Measurements from ENCODE around the gene WNT3. TPM values are rescaled to one million over a fixed set of nuclear protein-coding genes. Genes with fewer than 3 reads are reported as not detected.
A peak's percentile ranks its signal among the peaks of the same experiment; 100 is the strongest.

Gene WNT3
- total and polyA plus RNA-seq, 3 experiments from 2014 or later = not detected

DNA sequence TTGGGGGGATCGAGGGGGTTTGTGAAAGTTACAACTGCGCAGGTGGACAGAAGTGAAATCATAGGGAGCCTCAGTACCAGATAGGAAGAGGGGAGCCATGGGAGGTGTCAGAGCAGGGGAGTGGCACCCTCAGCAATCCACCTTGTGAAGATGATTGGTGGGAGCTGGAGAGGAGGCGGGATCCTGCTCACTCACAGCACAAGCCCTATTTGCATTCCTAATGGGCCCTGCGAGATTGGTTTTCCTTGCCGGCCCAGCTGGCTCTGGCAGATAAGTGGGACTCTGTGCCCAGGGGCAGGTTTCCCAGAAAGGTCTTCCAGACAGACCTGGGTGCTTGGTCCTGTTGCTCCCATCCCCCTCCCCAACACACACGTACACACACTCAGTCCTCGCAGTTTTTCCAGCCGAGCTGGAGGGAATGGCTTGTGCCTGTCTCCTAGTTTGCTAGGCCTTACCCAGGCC is 9.4 kb downstream of the WNT3 start:
- Mint-ChIP-seq H3K27ac (no peak overlapping the region), H3K4me1 (no peaks in the 10 kb centered on the region), H3K9me3 (no peaks in the 10 kb centered on the region), H3K36me3 (no peaks in the 10 kb centered on the region), H3K27me3 (peaks cover 26 to 39% of the 10 kb centered on the region in 2 donors), H3K4me3 (no peak overlapping the region)
- no peak overlapping the region for H3K4me3 ChIP-seq (ENCODE audit: low read length)
- no peaks in the 10 kb centered on the region for H3K9me3 ChIP-seq (ENCODE audit: low read length)
- POLR2A ChIA-PET = no interaction called here
- H3K27me3 ChIP-seq (ENCODE audit: insufficient read depth, low read length, poor library complexity, severe bottlenecking) = peaks cover 10% of the 10 kb centered on the region
- no peaks in the 10 kb centered on the region for H3K36me3 ChIP-seq (ENCODE audit: insufficient read depth, low read length)
- CTCF ChIA-PET = interaction anchor here (1.0 kb wide), 1 partner anchor 15 kb away, joined by 3 read pairs; no protein-coding TSS in a partner anchor
- H3K4me1 ChIP-seq (ENCODE audit: insufficient read depth, low read length) = no peaks in the 10 kb centered on the region
- no peak for DNase-seq
- no peak overlapping the region for H3K27ac ChIP-seq (ENCODE audit: low read depth, low read length)

- no peaks in the 10 kb centered on the region for H3K36me3 ChIP-seq (ENCODE audit: insufficient read depth, low read length)
- H3K27ac Mint-ChIP-seq = no peak overlapping the region
- H3K4me1 ChIP-seq (ENCODE audit: insufficient read depth, low read length) = no peaks in the 10 kb centered on the region
- no peaks in the 10 kb centered on the region for H3K9me3 ChIP-seq (ENCODE audit: low read length)
- peaks cover 10 to 15% of the 10 kb centered on the region in 2 donors for H3K27me3 Mint-ChIP-seq
- CTCF ChIA-PET = interaction anchor here (1.3 kb wide), 1 partner anchor 17 kb away, joined by 3 read pairs; no protein-coding TSS in a partner anchor
- no peaks in the 10 kb centered on the region for H3K36me3 Mint-ChIP-seq
- no peak for DNase-seq
- H3K4me3 ChIP-seq (ENCODE audit: low read length) = no peak overlapping the region
- no peaks in the 10 kb centered on the region for H3K9me3 Mint-ChIP-seq
- H3K4me1 Mint-ChIP-seq = no peaks in the 10 kb centered on the region
- no peak overlapping the region for H3K4me3 Mint-ChIP-seq
- no peak overlapping the region for H3K27ac ChIP-seq (ENCODE audit: low read depth, low read length)
- POLR2A ChIA-PET = no interaction called here
- no peaks in the 10 kb centered on the region for H3K27me3 ChIP-seq (ENCODE audit: insufficient read depth, low read length, poor library complexity, severe bottlenecking)
Measured at GRCh38 chr17:46805771-46806170, 12.7 kb downstream of the WNT3 start.

DNA sequence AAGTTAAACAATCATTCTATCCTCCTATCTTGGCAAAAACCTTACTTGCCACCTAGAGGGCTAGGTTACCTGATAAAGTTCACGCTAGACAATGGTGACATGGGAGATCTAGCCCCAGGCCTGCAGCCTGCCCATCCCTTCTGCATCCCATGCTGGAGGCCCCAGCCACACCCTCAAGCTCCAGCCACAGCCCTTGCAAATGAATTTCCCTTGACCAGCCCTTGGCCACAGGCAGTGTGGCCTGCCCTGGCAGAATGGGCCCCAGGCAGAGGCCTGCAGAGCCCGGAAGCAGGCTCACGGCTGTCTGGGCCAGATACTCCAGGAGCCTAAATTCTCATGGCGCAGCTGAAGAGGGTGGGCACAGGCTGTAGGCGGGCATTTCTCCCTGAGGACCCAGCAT is 14.9 kb downstream of the WNT3 start:
- no peaks in the 10 kb centered on the region for H3K9me3 ChIP-seq (ENCODE audit: low read length)
- ChIA-PET CTCF (no interaction called here), POLR2A (interaction anchor here (0.7 kb wide), 1 partner anchor 60 kb away, joined by 5 read pairs; no protein-coding TSS in a partner anchor)
- no peak for DNase-seq
- H3K27me3 Mint-ChIP-seq = peaks cover 11 to 24% of the 10 kb centered on the region in 2 donors
- H3K4me3 Mint-ChIP-seq = no peak overlapping the region
- no peaks in the 10 kb centered on the region for H3K36me3 ChIP-seq (ENCODE audit: insufficient read depth, low read length)
- no peak overlapping the region for H3K27ac ChIP-seq (ENCODE audit: low read depth, low read length)
- H3K27ac Mint-ChIP-seq = no peak overlapping the region
- no peaks in the 10 kb centered on the region for H3K4me1 Mint-ChIP-seq
- no peaks in the 10 kb centered on the region for H3K36me3 Mint-ChIP-seq
- H3K4me3 ChIP-seq (ENCODE audit: low read length) = no peak overlapping the region
- H3K9me3 Mint-ChIP-seq = no peaks in the 10 kb centered on the region
- H3K27me3 ChIP-seq (ENCODE audit: insufficient read depth, low read length, poor library complexity, severe bottlenecking) = no peaks in the 10 kb centered on the region
- no peaks in the 10 kb centered on the region for H3K4me1 ChIP-seq (ENCODE audit: insufficient read depth, low read length)

DNA sequence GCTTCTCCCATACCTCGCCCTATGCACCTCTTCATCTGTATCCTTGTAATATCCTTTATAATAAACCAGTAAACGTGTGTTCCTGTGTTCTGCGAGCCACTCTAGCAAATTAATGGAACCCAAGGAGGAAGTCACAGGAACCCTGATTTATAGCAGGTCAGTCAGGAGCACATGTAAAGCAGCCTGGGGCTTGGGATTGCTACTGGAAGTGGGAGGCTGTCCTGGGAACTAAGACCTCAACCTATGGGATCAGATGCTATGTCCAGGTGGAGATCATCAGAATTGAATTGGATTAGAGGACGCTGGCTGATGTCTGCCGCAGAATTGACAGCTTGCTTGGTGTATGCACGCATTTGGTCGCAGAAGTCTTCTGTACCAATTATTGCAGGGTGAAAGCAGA is 15.7 kb downstream of the WNT3 start:
- H3K9me3 ChIP-seq (ENCODE audit: low read length) = no peaks in the 10 kb centered on the region
- ChIA-PET CTCF (no interaction called here), POLR2A (no interaction called here)
- H3K4me1 Mint-ChIP-seq = no peaks in the 10 kb centered on the region
- no peak overlapping the region for H3K27ac ChIP-seq (ENCODE audit: low read depth, low read length)
- no peaks in the 10 kb centered on the region for H3K9me3 Mint-ChIP-seq
- H3K27me3 ChIP-seq (ENCODE audit: insufficient read depth, low read length, poor library complexity, severe bottlenecking) = no peaks in the 10 kb centered on the region
- DNase-seq = no peak
- H3K27me3 Mint-ChIP-seq = peaks cover 11 to 24% of the 10 kb centered on the region in 2 donors
- no peaks in the 10 kb centered on the region for H3K36me3 Mint-ChIP-seq
- H3K4me3 Mint-ChIP-seq = no peak overlapping the region
- no peak overlapping the region for H3K27ac Mint-ChIP-seq
- H3K4me1 ChIP-seq (ENCODE audit: insufficient read depth, low read length) = no peaks in the 10 kb centered on the region
- no peak overlapping the region for H3K4me3 ChIP-seq (ENCODE audit: low read length)
- H3K36me3 ChIP-seq (ENCODE audit: insufficient read depth, low read length) = no peaks in the 10 kb centered on the region

GRCh38 chr17:46800573-46800972 is 17.9 kb downstream of the WNT3 start:
- POLR2A ChIA-PET = no interaction called here
- DNase-seq = no peak
- no peak overlapping the region for H3K4me3 ChIP-seq (ENCODE audit: low read length)
- no peaks in the 10 kb centered on the region for H3K27me3 ChIP-seq (ENCODE audit: insufficient read depth, low read length, poor library complexity, severe bottlenecking)
- no peak overlapping the region for H3K27ac ChIP-seq (ENCODE audit: low read depth, low read length)
- CTCF ChIA-PET = no interaction called here
- H3K4me1 Mint-ChIP-seq = no peaks in the 10 kb centered on the region
- no peaks in the 10 kb centered on the region for H3K9me3 ChIP-seq (ENCODE audit: low read length)
- no peaks in the 10 kb centered on the region for H3K36me3 ChIP-seq (ENCODE audit: insufficient read depth, low read length)
- no peak overlapping the region for H3K4me3 Mint-ChIP-seq
- H3K27ac Mint-ChIP-seq = no peak overlapping the region
- no peaks in the 10 kb centered on the region for H3K36me3 Mint-ChIP-seq
- peaks cover 11 to 34% of the 10 kb centered on the region in 2 donors for H3K27me3 Mint-ChIP-seq
- H3K4me1 ChIP-seq (ENCODE audit: insufficient read depth, low read length) = no peaks in the 10 kb centered on the region
- H3K9me3 Mint-ChIP-seq = no peaks in the 10 kb centered on the region

- H3K27ac Mint-ChIP-seq = peak overlapping the region in 1 of 8 donors; percentile 72
- H3K4me3 Mint-ChIP-seq = no peak overlapping the region
Measured at GRCh38 chr17:46796956-46797530, 21.4 kb downstream of the WNT3 start.

DNA sequence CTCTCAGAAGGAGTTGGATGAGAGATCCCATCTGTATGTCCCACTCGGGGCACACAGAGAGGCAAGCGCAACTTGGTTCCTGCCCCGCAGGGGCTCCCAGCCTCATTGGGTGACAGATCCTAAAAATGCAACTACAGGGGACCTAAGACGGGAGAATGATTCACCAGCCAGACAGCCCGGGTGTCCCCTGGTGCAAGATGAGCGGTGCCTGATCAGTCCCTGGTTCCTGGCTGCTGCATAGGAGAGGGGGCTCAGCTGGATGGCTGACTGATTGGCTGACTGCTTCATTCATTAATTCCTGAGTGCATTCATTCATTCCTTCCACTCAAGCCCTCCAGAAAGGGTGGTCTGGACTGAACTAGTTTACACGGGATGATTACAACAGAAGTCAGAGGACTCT is 22.0 kb downstream of the WNT3 start:
- ChIA-PET POLR2A (no interaction called here), CTCF (no interaction called here)
- Histone ChIP-seq H3K4me3 (ENCODE audit: low read length) (no peak overlapping the region), H3K27me3 (ENCODE audit: insufficient read depth, low read length, poor library complexity, severe bottlenecking) (no peaks in the 10 kb centered on the region), H3K36me3 (ENCODE audit: insufficient read depth, low read length) (no peaks in the 10 kb centered on the region), H3K27ac (ENCODE audit: low read depth, low read length) (no peak overlapping the region), H3K9me3 (ENCODE audit: low read length) (no peaks in the 10 kb centered on the region), H3K4me1 (ENCODE audit: insufficient read depth, low read length) (no peaks in the 10 kb centered on the region)
- no peaks in the 10 kb centered on the region for H3K36me3 Mint-ChIP-seq
- H3K9me3 Mint-ChIP-seq = no peaks in the 10 kb centered on the region
- H3K27ac Mint-ChIP-seq = no peak overlapping the region
- DNase-seq = no peak
- peaks cover 11 to 40% of the 10 kb centered on the region in 2 donors for H3K27me3 Mint-ChIP-seq
- no peaks in the 10 kb centered on the region for H3K4me1 Mint-ChIP-seq
- no peak overlapping the region for H3K4me3 Mint-ChIP-seq

More at GRCh38 chr17:46796956-46797530, 21.4 kb downstream of the WNT3 start:
- Mint-ChIP-seq H3K36me3 (no peaks in the 10 kb centered on the region), H3K9me3 (no peaks in the 10 kb centered on the region), H3K4me1 (no peaks in the 10 kb centered on the region), H3K27me3 (peaks cover 8 to 37% of the 10 kb centered on the region in 2 donors)
- H3K27me3 ChIP-seq (ENCODE audit: insufficient read depth, low read length, poor library complexity, severe bottlenecking) = no peaks in the 10 kb centered on the region
- H3K4me3 ChIP-seq (ENCODE audit: low read length) = no peak overlapping the region
- ChIA-PET POLR2A (no interaction called here), CTCF (no interaction called here)
- DNase-seq = no peak
- no peaks in the 10 kb centered on the region for H3K36me3 ChIP-seq (ENCODE audit: insufficient read depth, low read length)
- no peak overlapping the region for H3K27ac ChIP-seq (ENCODE audit: low read depth, low read length)
- no peaks in the 10 kb centered on the region for H3K4me1 ChIP-seq (ENCODE audit: insufficient read depth, low read length)
- H3K9me3 ChIP-seq (ENCODE audit: low read length) = no peaks in the 10 kb centered on the region

- Histone ChIP-seq H3K9me3 (ENCODE audit: low read length) (no peaks in the 10 kb centered on the region), H3K4me3 (ENCODE audit: low read length) (no peak overlapping the region), H3K27me3 (ENCODE audit: insufficient read depth, low read length, poor library complexity, severe bottlenecking) (no peaks in the 10 kb centered on the region), H3K4me1 (ENCODE audit: insufficient read depth, low read length) (no peaks in the 10 kb centered on the region), H3K36me3 (ENCODE audit: insufficient read depth, low read length) (no peaks in the 10 kb centered on the region), H3K27ac (ENCODE audit: low read depth, low read length) (no peak overlapping the region)
- Mint-ChIP-seq H3K36me3 (no peaks in the 10 kb centered on the region), H3K9me3 (no peaks in the 10 kb centered on the region), H3K27me3 (peaks cover 11 to 43% of the 10 kb centered on the region in 2 donors), H3K27ac (no peak overlapping the region), H3K4me3 (no peak overlapping the region), H3K4me1 (no peaks in the 10 kb centered on the region)
- ChIA-PET CTCF (no interaction called here), POLR2A (no interaction called here)
- no peak for DNase-seq
Measured at GRCh38 chr17:46796084-46796483, 22.4 kb downstream of the WNT3 start.
